Left colon (tissue), 2 donors: ENCODE results near the gene PRPF38B. TPM values are rescaled to one million over a fixed set of nuclear protein-coding genes. Genes with fewer than 3 reads are reported as not detected.

ENCODE experiments used
- ATAC-seq: fragments of 200-7000 bp; cut with Tn5 transposase; one replicate; pipeline ENCODE4 v1.9.1; 2020; ENCODE audit warnings: mild to moderate bottlenecking, moderate library complexity
- DNase-seq, 2 donors: peaks; one replicate each; pipeline ENCODE4 v3.0.0-alpha.2; 2020
- intact Hi-C, 2 donors: fragments of 100-400 bp; cut with DNase I in 1 of 2; cut with micrococcal nuclease in 1 of 2; formaldehyde crosslinking; loops; one replicate each; pipeline versions ENCODE4 v1.11.2 to v1.14.0; 2022; cut with DNase I, micrococcal nuclease
- total RNA-seq, 2 donors: library from RNA; stranded (reverse); fragmentation: NEBNext Ultra II Directional; extraction: Animal tissue kit (Norgen Biotek cat#: 25700); gene quantifications; one replicate each; pipeline ENCODE4 v1.2.1, GENCODE V29; 2021
- donor health status: DM: no; HTN: no; CAD: no.
- donor health status: DM: yes; HTN: yes; CAD: no.

The PRPF38B gene
- total RNA-seq, 2 donors from 2014 or later = 25.5 to 31.0 TPM

- no peak for ATAC-seq
- peak in 1 of 2 donors; percentile 43 for DNase-seq
- intact Hi-C loops = no loop called here
Observed at GRCh38 chr1:108708691-108709660, 16.9 kb downstream of the PRPF38B start.

GRCh38 chr1:108712606-108713150, 20.6 kb downstream of the PRPF38B start, which contains the start of gene FNDC7:
Gene FNDC7, plus strand, starts transcription at chr1:108712908. Its CDS starts 26 bp downstream, at chr1:108712934.
- DNase-seq (no peak), ATAC-seq (no peak)
- intact Hi-C loops = no loop called here

- no peak for ATAC-seq
- intact Hi-C loops = no loop called here
- DNase-seq = no peak
Observed at GRCh38 chr1:108715932-108716331, 23.8 kb downstream of the PRPF38B start.

GRCh38 chr1:108716437-108717230, 24.5 kb downstream of the PRPF38B start:
- intact Hi-C loops = no loop called here
- DNase-seq (no peak), ATAC-seq (no peak)

- intact Hi-C loops = no loop called here
- DNase-seq (no peak), ATAC-seq (no peak)
Observed at GRCh38 chr1:108717774-108718316, 25.7 kb downstream of the PRPF38B start.

GRCh38 chr1:108718927-108719655, 27.0 kb downstream of the PRPF38B start:
- DNase-seq (no peak), ATAC-seq (no peak)
- intact Hi-C loops = no loop called here

- intact Hi-C loops = no loop called here
- ATAC-seq = no peak
Observed at GRCh38 chr1:108719656-108720435, 27.7 kb downstream of the PRPF38B start.

GRCh38 chr1:108722292-108722691, 30.2 kb downstream of the PRPF38B start:
- intact Hi-C loops = no loop called here
- ATAC-seq = no peak

More at GRCh38 chr1:108719656-108720435, 27.7 kb downstream of the PRPF38B start:
- DNase-seq = no peak

GRCh38 chr1:108725906-108726305, 33.8 kb downstream of the PRPF38B start:
- ATAC-seq (peak; percentile 99), DNase-seq (no peak)
- intact Hi-C loops = no loop called here

More at GRCh38 chr1:108722292-108722691, 30.2 kb downstream of the PRPF38B start:
- no peak for DNase-seq

- no peak for ATAC-seq
- intact Hi-C loops = no loop called here
- DNase-seq = no peak
Observed at GRCh38 chr1:108728327-108728923, 36.3 kb downstream of the PRPF38B start.

- intact Hi-C loops = no loop called here
- DNase-seq (no peak), ATAC-seq (no peak)
Observed at GRCh38 chr1:108729481-108729880, 37.4 kb downstream of the PRPF38B start.

GRCh38 chr1:108732398-108732797, 40.3 kb downstream of the PRPF38B start:
- no peak for ATAC-seq
- intact Hi-C loops = no loop called here
- no peak for DNase-seq

GRCh38 chr1:108734171-108734865, 42.2 kb downstream of the PRPF38B start:
- ATAC-seq = no peak
- intact Hi-C loops = no loop called here
- no peak for DNase-seq

- ATAC-seq = no peak
- intact Hi-C loops = no loop called here
- no peak for DNase-seq
Observed at GRCh38 chr1:108742253-108742652, 50.1 kb downstream of the PRPF38B start.

GRCh38 chr1:108745980-108746381, 53.9 kb downstream of the PRPF38B start:
- DNase-seq (no peak), ATAC-seq (no peak)
- intact Hi-C loops = no loop called here

GRCh38 chr1:108746382-108747170, 54.5 kb downstream of the PRPF38B start, which contains the start of gene STXBP3:
Gene STXBP3, plus strand, starts transcription at chr1:108746674. Its CDS starts 64 bp downstream, at chr1:108746738.
- DNase-seq (peak; percentile 99 to 100), ATAC-seq (peak; percentile 93)
- intact Hi-C loops = no loop called here
